HG03039 (cell line): Measurements from ENCODE around the gene ROM1.
"Not testable (repeated sequence)": the region's sequence is repeated elsewhere in the genome, so short reads cannot be mapped to it uniquely, and the experiment has no call there.

Source experiments
- ATAC-seq: cut with Tn5 transposase; IDR thresholded peaks from one replicate; pipeline ENCODE4 v1.9.1; 2021; ENCODE audit warnings: mild to moderate bottlenecking, moderate library complexity; ENCODE audit not compliant: unreplicated experiment

ROM1 gene

DNA sequence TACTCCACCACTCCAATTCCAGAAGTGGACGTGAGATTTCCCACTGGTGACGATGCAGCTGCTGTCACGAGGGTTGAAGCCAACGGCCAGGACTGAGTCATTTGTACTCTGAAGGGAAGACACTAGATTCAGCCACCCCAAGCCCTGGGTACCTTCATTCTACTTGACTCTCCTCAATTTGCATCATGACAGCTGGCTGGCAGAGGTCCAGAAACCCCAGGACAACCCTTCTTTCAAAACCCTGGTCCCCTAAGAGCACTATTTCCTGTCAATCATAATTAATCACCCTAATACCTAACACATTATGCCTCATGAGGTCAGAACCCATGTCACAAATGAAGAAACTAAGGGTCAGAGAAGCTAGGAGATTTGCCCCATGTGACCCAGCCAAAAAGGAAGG, 5.3 kb upstream of the ROM1 start:
- no peak for ATAC-seq

- no peak for ATAC-seq
Observed at GRCh38 chr11:62608776-62609175, 4.3 kb upstream of the ROM1 start.

DNA sequence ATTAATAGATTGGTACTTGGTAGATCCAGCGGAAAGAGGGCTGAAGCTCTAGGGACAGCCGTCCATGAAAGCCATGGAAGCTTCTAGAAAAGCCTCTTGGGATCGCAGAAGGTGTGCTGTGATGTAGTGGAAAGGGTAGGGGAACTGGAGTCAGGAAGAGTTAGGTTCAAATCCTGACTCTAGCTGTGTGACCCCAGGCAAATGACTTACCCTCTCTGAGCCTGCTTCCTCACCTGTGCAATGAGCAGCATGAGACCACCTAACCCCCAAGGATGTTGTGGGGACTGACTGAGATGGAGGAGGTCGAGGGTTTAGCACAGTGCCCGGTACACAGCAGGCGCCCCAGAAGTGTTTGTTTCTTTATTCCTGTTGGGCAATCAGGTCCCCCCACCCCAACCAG, 2.7 kb upstream of the ROM1 start:
- no peak for ATAC-seq

DNA sequence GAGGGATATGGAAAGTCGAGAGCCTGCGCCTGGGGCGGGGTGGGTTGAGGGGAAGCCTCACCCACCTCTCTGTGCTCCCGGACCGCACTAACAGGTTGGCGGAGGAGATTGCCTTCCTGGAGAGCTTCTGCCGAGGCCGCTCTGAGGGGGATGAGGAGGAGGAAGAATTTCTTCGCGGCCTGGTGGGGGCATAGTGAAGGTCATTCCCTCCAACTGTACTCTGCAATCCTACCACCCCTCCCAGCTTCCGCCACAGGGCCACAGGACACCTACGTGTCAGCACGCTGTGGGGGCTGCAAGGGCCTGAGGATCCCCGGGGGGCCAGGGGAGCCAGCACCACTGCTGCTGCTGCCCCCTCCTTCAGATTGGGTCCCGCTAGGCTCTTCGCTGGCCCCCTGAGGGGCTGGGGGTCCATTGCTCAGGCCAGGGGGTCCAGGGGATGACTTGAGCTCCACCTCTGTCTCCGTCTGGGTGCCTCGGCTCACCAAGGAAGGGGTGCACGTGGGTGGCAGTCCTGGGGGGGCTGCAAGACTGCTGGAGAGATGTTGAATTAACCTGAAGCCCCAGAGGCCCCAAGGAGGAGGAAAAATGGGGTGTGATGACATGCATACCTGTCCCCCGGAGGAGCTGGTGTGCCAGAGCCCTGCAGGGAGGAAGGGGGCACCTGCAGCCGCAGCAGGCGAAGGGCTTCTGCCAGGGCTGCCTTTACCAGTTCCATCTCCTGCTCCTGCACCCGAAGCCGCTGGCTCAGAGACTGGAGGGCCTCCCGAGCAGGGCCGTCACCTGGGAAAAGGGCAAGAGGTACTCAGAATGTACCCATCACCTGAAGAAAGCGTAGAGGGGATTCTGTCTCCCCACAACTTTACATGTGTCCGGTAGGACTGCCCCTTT, 2.0 kb upstream of the ROM1 start:
- ATAC-seq: no peak

DNA sequence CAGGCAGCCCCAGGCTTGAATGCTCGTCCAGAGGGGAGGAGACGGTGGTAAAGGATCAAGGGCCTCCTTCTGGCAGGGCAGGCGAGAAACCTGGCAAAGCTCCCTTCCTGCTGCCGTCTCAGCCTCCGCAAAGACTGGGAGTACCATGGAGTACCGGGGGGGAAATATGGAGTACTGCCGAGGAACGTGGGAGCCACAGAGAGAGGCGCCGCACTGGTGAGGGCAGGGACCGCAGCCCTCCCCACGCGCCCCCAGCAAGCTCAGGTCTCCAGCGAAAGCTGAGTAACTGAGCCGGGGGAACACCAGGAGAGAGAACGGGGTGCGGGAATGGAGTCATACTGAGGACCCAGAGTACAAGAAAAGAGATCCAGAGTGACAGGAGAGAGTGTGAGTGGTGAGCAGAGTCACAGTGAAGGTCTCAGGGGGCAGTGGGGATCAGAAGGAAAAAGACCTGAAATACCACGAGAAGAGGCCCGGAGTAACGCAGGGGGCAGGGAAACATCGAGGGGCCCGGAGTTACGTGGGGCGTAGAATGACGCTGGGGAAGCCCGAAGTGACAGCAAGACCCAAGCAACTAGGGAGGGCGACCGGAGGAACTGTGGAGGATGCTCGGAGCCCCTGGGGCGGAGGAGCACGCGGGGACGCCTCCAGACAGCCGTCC, 1.2 kb upstream of the ROM1 start:
- no peak for ATAC-seq

- no peak for ATAC-seq
Observed at GRCh38 chr11:62613291-62613778, 278 bp downstream of the ROM1 start.

DNA sequence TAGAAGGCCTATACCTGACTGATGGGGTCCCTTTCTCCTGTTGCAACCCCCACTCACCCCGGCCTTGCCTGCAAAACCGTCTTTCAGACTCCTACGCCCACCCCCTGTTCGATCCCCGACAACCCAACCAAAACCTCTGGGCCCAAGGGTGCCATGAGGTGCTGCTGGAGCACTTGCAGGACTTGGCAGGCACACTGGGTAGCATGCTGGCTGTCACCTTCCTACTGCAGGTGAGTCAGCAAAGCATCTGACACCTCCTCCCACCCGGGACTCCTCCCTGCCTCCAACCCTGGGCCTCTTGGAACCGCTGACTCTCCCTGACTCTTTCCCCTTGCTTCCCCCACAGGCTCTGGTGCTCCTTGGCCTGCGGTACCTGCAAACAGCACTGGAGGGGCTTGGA, 1.2 kb downstream of the ROM1 start:
- no peak for ATAC-seq

- no peak for ATAC-seq
Observed at GRCh38 chr11:62615521-62615920, 2.5 kb downstream of the ROM1 start.

DNA sequence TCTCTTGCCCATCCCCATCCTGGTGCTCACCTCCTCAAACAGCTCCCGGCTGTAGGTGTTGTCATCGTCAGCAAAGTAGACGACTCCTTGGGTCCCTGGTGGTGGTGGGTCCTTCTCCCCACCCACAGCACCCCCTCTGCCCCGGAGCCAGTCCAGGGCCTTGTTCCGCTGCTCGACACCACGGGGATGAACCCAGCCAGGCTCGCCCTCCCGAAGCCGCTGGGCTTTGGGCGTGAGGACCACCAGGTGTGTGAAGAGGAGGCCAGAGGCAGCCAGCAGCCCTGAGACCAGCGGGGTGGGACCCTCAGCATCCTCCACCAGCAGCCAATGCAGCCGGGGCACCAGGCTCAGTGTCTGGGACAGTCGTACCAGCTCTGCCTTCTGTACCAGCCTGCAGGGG, 3.9 kb downstream of the ROM1 start:
- ATAC-seq: not testable (repeated sequence)

DNA sequence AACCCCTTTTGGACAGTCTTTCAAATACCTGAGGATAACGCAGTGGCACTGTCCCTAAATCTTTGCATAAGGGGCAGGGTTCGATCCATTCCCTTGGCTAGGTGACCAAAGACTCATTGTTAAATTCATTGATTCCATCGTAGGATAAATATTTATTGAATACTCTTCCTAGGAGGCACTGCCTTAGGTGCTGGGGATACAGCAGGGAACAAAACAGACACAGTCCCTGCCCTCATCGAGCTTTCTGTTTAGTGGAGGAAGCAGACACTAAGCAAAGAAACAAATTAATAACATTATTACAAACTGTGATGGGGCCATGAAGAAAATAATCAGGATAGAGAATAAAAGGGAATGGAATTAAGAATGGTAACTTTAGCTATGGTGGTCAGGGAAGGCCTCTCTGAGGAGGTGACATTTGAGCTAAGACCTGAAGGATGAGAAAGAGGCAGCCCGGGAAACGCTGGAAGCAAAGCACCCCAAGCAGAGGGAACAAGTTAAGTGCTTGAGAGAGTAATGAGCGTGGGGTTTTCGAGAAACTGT, 8.0 kb downstream of the ROM1 start:
- ATAC-seq: no peak

- peak; percentile 88 for ATAC-seq
Observed at GRCh38 chr11:62621567-62622470, 8.8 kb downstream of the ROM1 start, which contains the start of gene B3GAT3. Gene B3GAT3, minus strand, starts transcription at chr11:62621986. Its CDS starts 39 bp downstream, at chr11:62621947.

- no peak for ATAC-seq
Observed at GRCh38 chr11:62622476-62623089, 9.5 kb downstream of the ROM1 start.

DNA sequence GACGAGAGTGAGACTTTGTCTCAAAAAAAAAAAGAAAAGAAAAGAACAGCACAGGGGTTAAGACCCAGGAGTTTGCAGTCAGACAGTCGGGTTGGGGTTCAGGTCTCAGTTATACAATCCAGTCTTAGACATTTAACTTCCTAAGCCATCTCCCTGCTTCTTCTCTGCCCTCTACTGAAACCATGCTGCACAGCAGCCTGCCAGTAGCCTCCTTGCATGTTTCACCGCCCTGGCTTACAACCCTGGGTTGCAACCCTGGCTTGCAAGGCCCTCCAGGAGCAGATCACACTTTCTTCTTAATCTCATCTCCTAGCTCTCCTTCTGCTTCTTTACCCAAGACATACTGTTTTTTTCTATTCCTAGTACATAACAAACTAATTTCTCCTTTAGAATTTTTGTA, 14.7 kb downstream of the ROM1 start:
- ATAC-seq: no peak

GRCh38 chr11:62632492-62632891, 19.4 kb downstream of the ROM1 start:
- ATAC-seq: no peak

DNA sequence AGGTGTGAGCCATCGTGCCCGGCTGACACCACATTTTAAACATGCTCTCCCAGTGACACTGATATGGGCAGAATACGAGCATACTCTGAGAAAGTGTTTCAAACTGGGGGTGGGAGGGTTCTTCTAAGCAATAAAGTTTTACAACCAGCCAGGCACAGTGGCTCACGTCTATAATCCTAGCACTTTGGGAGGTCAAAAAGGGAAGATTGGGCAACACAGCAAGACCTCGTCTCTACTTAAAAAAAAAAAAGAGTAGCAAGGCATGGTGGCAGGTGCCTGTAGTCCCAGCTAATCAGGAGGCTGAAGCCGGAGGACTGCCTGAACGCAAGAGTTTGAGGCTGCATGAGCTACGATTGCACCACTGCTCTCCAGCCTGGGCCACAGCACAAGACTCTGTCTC, 31.2 kb downstream of the ROM1 start:
- ATAC-seq: no peak

GRCh38 chr11:62645671-62645945, 32.6 kb downstream of the ROM1 start:
- no peak for ATAC-seq

DNA sequence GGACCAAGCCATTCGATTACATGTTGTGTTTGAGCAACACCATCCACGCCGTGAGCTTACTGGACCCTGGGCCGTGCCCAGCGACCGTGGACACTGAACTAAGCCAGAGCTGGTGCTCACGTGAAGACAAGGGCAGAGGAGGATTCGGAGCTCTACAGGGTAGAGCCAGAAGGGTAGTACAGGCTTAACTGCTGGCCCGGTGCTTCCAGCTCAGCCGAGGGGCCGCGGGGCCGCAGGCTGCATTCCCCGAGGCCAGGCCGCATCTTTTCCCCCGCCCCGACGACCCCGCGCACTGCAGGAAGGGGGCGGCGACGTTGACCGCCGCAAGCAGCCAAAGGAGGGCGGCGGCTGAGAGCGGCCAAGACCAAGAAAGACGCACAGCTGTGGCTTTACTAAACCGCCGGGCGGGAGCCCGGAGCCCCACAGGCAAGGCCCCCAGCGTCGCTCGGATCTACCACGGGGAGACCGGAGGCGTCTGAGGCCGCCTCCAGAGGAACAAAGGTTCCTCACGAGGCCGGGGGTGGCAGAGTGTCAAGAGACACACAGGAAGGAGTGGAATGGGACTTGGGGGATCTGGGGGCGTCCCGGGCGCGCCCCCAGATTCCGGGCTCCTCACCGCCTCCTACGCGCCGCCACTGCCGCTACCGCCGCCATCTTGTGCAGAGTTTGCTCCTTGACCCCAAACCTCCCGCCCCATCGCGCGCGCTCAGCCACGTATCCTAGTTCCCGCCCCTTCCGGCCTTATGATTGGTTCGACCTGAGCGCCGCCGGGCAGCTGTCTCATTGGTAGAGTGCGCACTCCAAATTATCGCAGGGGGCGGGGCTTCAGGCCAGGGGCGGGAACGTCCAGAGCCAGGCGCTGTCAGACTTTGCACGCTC, 33.1 kb downstream of the ROM1 start, which contains the start of gene GANAB:
TSS of gene GANAB (minus strand) at position 668 of the 879 bp plus-strand sequence. CDS start at position 654, 14 bp downstream.
- ATAC-seq: peak; percentile 83

DNA sequence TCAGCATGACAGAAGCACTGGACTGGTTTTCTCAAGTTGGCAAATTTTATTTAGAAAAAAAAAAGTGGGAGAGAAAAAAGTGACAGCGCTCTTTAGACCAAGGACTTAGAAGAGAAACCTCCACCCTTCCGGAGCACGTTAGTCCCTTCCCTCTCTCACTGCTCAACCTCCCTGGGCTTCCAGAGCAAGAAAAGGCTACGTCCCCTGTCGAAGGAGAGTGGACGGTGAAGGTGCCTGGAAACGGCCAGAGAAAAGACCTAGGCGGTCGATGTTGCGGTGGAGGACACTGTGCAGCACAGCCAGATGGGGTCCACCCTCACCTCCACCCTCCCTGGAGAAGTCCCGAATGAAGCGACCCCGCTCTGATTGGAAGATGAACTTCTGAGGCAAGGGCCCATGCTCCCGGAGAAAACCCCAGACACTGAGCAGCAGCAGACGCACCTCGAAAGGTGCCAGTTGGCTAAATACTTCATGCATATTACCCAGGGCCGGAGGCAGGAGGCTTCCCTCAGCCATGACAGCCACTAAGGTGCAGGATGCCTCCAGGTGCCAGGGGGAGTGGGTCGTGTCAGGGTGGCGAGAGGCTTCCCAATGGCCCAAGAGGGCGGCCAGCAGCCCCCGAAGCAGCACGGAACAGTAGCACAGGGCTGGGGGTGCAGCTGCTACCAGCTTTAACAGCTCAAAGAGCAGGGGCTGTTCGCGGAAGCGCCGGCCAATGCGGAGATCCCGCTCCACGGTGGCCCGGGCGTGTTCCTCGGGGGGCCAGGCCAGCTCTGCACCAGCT, 34.0 kb downstream of the ROM1 start:
- no peak for ATAC-seq

GRCh38 chr11:62647609-62648005, 34.5 kb downstream of the ROM1 start:
- ATAC-seq: no peak
